WTC11 (cell line): Measurements from ENCODE around the gene HLA-DPB1. TPM values are rescaled to one million over a fixed set of nuclear protein-coding genes. Genes with fewer than 3 reads are reported as not detected.

Source experiments
- ATAC-seq: fragments of 200-7000 bp; cut with Tn5 transposase; 2 replicates; pipeline ENCODE4 v1.10.0; 2021; ENCODE audit warnings: mild to moderate bottlenecking, moderate library complexity
- CTCF ChIA-PET: fragments of 300-600 bp; sonication (Branson Sonifier 250); formaldehyde crosslinking; loops from one replicate; lab custom pipeline; 2021; ENCODE audit warnings: antibody characterized with exemption; lab: Charles Lee
- POLR2A ChIA-PET: fragments of 350-600 bp; sonication (Branson Sonifier 250); formaldehyde crosslinking; loops from one replicate; lab custom pipeline; 2021; ENCODE audit warnings: antibody characterized with exemption; lab: Charles Lee
- DNase-seq: peaks from one replicate; pipeline ENCODE4 v3.0.0; 2021; ENCODE audit warnings: low spot score
- H3K27ac Mint-ChIP-seq: 2 replicates; pipeline ENCODE4 v1.8.0; 2021; ENCODE audit warnings: mixed read lengths
- H3K27me3 Mint-ChIP-seq: 2 replicates; pipeline ENCODE4 v1.8.0; 2021; ENCODE audit warnings: low read depth, mild to moderate bottlenecking, moderate library complexity, mixed read lengths
- H3K36me3 Mint-ChIP-seq: 2 replicates; pipeline ENCODE4 v1.8.0; 2021; ENCODE audit warnings: mixed read lengths
- H3K4me1 Mint-ChIP-seq: 2 replicates; pipeline ENCODE4 v1.8.0; 2022; ENCODE audit warnings: mixed read lengths
- H3K4me3 Mint-ChIP-seq: 2 replicates; pipeline ENCODE4 v1.8.0; 2021; ENCODE audit warnings: mild to moderate bottlenecking, moderate library complexity, mixed read lengths
- H3K9me3 Mint-ChIP-seq: 2 replicates; pipeline ENCODE4 v1.8.0; 2021; ENCODE audit warnings: mixed read lengths
- E2F1 ChIP-seq: sonication (generic); formaldehyde crosslinking; IDR thresholded peaks from 2 replicates; pipeline ENCODE4 v1.8.0; 2022; ENCODE audit warnings: mild to moderate bottlenecking, missing genetic modification reagents
- E2F5 ChIP-seq: sonication (generic); formaldehyde crosslinking; IDR thresholded peaks from 2 replicates; pipeline ENCODE4 v1.8.1; 2022; ENCODE audit warnings: mild to moderate bottlenecking, moderate library complexity, missing genetic modification reagents
- JAZF1 ChIP-seq: fragments of 250-450 bp; sonication (Bioruptor Pico); IDR thresholded peaks from 2 replicates; pipeline ENCODE4 v1.9.0; 2021; ENCODE audit warnings: moderate library complexity, mild to moderate bottlenecking, inconsistent platforms
- MYBL2 ChIP-seq: sonication (generic); formaldehyde crosslinking; IDR thresholded peaks from 2 replicates; pipeline ENCODE4 v1.8.1; 2023; ENCODE audit warnings: mild to moderate bottlenecking, moderate library complexity, missing genetic modification reagents
- NFE2L1 ChIP-seq: sonication (generic); formaldehyde crosslinking; IDR thresholded peaks from 2 replicates; pipeline ENCODE4 v1.8.1; 2023; ENCODE audit warnings: missing genetic modification reagents
- RELA ChIP-seq: sonication (generic); formaldehyde crosslinking; IDR thresholded peaks from 2 replicates; pipeline ENCODE4 v1.8.1; 2022; ENCODE audit warnings: missing genetic modification reagents, mild to moderate bottlenecking, borderline replicate concordance
- SMAD3 ChIP-seq: sonication (generic); formaldehyde crosslinking; IDR thresholded peaks from 2 replicates; pipeline ENCODE4 v1.8.0; 2022; ENCODE audit warnings: missing genetic modification reagents, mild to moderate bottlenecking, borderline replicate concordance
- TEAD1 ChIP-seq: sonication (generic); formaldehyde crosslinking; IDR thresholded peaks from 2 replicates; pipeline ENCODE4 v1.8.0; 2022; ENCODE audit warnings: mild to moderate bottlenecking, missing genetic modification reagents
- USF1 ChIP-seq: sonication (generic); formaldehyde crosslinking; IDR thresholded peaks from 2 replicates; pipeline ENCODE4 v1.8.0; 2022; ENCODE audit warnings: mild to moderate bottlenecking, missing genetic modification reagents
- ZNF317 ChIP-seq: sonication (generic); formaldehyde crosslinking; IDR thresholded peaks from 2 replicates; pipeline ENCODE4 v1.8.1; 2023; ENCODE audit warnings: low read depth, mild to moderate bottlenecking, moderate library complexity, missing genetic modification reagents, borderline replicate concordance
- ZNF425 ChIP-seq: fragments of 250-450 bp; sonication (Bioruptor Pico); conservative IDR thresholded peaks from 2 replicates; pipeline ENCODE4 v1.9.0; 2021; ENCODE audit warnings: mild to moderate bottlenecking
- ZSCAN18 ChIP-seq: fragments of 250-450 bp; sonication (Bioruptor Pico); IDR thresholded peaks from 2 replicates; pipeline ENCODE4 v2.1.2; 2022; ENCODE audit warnings: mild to moderate bottlenecking, moderate library complexity
- total RNA-seq: library from RNA; stranded (reverse); gene quantifications from 3 replicates; pipeline ENCODE4 v1.2.3, GENCODE V29; 2021
- TF ChIP-seq, protein P1 (sequence below): fragments of 250-450 bp; sonication (Bioruptor Pico); IDR thresholded peaks from 2 replicates; pipeline ENCODE4 v1.9.0; 2021; ENCODE audit warnings: mild to moderate bottlenecking
- TF ChIP-seq, protein P2 (sequence below): sonication (generic); formaldehyde crosslinking; IDR thresholded peaks from 2 replicates; pipeline ENCODE4 v1.8.1; 2023; ENCODE audit warnings: mild to moderate bottlenecking, missing genetic modification reagents, moderate library complexity
- TF ChIP-seq, protein P3 (sequence below): sonication (generic); formaldehyde crosslinking; conservative IDR thresholded peaks from 2 replicates; pipeline ENCODE4 v1.8.1; 2022; ENCODE audit warnings: mild to moderate bottlenecking, missing genetic modification reagents
- TF ChIP-seq, protein P4 (sequence below): fragments of 250-450 bp; sonication (Bioruptor Pico); IDR thresholded peaks from 2 replicates; pipeline ENCODE4 v1.9.0; 2021; ENCODE audit warnings: mild to moderate bottlenecking, borderline replicate concordance

HLA-DPB1 gene
- total RNA-seq, 1 experiment from 2014 or later = 18.0 TPM

DNA sequence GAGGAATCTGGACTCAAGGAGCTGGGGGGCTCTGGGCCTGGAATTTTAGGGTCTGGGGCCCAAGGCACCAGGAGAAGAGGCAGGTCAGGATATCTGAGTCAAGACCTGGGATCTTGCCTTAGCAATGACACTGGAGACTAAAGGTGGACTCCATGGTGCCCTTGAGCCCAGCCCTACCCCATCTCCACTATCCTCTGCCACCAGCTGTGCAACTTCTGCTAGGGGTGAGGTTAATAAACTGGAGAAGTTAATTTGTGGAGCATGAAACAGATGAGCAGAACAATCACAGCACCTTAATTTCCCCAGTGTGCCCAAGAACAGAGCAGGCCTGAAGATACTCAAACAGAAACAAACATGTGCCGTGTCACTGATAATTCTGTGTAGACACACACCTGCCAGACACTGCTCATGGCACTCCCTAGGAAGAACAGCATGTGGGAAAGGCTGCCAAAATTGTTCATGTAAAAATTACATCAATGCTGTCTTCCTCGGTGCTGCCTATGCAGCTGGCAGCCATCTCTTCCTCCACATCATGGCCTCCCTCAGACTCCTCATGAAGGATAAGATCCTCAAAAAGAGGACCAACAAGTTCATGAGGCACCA lies 3.2 kb downstream of the HLA-DPB1 start:
- ChIA-PET CTCF (interaction anchor here (1.2 to 5.9 kb wide), 5 partner anchors 30 to 83 kb away, joined by 5 to 68 read pairs (median 11); no protein-coding TSS in a partner anchor), POLR2A (no interaction called here)
- Mint-ChIP-seq H3K9me3 (no peaks in the 10 kb centered on the region), H3K4me1 (peaks cover 28% of the 10 kb centered on the region), H3K27ac (no peak overlapping the region), H3K4me3 (peak overlapping the region; percentile 94; the same call in 1 of the 2 replicates), H3K36me3 (no peaks in the 10 kb centered on the region), H3K27me3 (peaks cover 20% of the 10 kb centered on the region)
- DNase-seq = no peak
- ATAC-seq = no peak
- TF ChIP-seq, protein P1, sequence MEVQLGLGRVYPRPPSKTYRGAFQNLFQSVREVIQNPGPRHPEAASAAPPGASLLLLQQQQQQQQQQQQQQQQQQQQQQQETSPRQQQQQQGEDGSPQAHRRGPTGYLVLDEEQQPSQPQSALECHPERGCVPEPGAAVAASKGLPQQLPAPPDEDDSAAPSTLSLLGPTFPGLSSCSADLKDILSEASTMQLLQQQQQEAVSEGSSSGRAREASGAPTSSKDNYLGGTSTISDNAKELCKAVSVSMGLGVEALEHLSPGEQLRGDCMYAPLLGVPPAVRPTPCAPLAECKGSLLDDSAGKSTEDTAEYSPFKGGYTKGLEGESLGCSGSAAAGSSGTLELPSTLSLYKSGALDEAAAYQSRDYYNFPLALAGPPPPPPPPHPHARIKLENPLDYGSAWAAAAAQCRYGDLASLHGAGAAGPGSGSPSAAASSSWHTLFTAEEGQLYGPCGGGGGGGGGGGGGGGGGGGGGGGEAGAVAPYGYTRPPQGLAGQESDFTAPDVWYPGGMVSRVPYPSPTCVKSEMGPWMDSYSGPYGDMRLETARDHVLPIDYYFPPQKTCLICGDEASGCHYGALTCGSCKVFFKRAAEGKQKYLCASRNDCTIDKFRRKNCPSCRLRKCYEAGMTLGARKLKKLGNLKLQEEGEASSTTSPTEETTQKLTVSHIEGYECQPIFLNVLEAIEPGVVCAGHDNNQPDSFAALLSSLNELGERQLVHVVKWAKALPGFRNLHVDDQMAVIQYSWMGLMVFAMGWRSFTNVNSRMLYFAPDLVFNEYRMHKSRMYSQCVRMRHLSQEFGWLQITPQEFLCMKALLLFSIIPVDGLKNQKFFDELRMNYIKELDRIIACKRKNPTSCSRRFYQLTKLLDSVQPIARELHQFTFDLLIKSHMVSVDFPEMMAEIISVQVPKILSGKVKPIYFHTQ = no peak
- TF ChIP-seq RELA = no peak
- TF ChIP-seq, protein P2, sequence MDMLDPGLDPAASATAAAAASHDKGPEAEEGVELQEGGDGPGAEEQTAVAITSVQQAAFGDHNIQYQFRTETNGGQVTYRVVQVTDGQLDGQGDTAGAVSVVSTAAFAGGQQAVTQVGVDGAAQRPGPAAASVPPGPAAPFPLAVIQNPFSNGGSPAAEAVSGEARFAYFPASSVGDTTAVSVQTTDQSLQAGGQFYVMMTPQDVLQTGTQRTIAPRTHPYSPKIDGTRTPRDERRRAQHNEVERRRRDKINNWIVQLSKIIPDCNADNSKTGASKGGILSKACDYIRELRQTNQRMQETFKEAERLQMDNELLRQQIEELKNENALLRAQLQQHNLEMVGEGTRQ (CRISPR knock-in tag) = no peak
- no peak for TF ChIP-seq USF1 (CRISPR knock-in tag)
- TF ChIP-seq, protein P3, sequence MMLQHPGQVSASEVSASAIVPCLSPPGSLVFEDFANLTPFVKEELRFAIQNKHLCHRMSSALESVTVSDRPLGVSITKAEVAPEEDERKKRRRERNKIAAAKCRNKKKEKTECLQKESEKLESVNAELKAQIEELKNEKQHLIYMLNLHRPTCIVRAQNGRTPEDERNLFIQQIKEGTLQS (CRISPR knock-in tag) = no peak
- TF ChIP-seq MYBL2 (CRISPR knock-in tag) = no peak
- no peak for TF ChIP-seq NFE2L1 (CRISPR knock-in tag)
- no peak for TF ChIP-seq JAZF1 (CRISPR knock-in tag)

DNA sequence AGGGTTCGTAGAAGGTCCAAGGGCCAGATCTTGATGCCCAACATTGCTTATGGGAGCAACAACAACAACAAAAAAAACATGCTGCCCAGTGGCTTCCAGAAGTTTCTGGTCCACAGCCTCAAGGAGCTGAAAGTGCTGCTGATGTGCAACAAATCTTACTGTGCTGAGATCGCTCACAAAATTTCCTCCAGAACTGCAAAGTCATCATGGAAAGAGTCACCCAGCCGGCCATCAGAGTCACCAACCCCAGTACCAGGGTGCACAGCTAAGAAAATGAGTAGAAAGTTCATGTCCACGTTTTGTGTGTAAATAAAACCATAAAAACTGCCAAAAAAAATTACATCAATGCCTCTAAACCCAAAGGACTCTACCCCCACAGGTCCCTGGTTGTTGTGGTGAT lies 3.8 kb downstream of the HLA-DPB1 start:
- ChIA-PET CTCF (interaction anchor here (0.5 to 5.9 kb wide), 29 partner anchors 9 to 241 kb away, joined by 3 to 68 read pairs (median 6); partner anchors contain the start of genes HLA-DMA, HLA-DOA and TAP2), POLR2A (interaction anchor here (0.6 to 2.6 kb wide), 7 partner anchors 37 to 155 kb away, joined by 3 to 16 read pairs (median 3); no protein-coding TSS in a partner anchor)
- ATAC-seq = no peak
- Mint-ChIP-seq H3K27ac (no peak overlapping the region), H3K36me3 (peaks cover 4% of the 10 kb centered on the region; the same call in 1 of the 2 replicates), H3K9me3 (no peaks in the 10 kb centered on the region), H3K4me1 (peaks cover 28% of the 10 kb centered on the region), H3K27me3 (peaks cover 20% of the 10 kb centered on the region), H3K4me3 (peak overlapping the region; percentile 94)
- TF ChIP-seq, protein P4, sequence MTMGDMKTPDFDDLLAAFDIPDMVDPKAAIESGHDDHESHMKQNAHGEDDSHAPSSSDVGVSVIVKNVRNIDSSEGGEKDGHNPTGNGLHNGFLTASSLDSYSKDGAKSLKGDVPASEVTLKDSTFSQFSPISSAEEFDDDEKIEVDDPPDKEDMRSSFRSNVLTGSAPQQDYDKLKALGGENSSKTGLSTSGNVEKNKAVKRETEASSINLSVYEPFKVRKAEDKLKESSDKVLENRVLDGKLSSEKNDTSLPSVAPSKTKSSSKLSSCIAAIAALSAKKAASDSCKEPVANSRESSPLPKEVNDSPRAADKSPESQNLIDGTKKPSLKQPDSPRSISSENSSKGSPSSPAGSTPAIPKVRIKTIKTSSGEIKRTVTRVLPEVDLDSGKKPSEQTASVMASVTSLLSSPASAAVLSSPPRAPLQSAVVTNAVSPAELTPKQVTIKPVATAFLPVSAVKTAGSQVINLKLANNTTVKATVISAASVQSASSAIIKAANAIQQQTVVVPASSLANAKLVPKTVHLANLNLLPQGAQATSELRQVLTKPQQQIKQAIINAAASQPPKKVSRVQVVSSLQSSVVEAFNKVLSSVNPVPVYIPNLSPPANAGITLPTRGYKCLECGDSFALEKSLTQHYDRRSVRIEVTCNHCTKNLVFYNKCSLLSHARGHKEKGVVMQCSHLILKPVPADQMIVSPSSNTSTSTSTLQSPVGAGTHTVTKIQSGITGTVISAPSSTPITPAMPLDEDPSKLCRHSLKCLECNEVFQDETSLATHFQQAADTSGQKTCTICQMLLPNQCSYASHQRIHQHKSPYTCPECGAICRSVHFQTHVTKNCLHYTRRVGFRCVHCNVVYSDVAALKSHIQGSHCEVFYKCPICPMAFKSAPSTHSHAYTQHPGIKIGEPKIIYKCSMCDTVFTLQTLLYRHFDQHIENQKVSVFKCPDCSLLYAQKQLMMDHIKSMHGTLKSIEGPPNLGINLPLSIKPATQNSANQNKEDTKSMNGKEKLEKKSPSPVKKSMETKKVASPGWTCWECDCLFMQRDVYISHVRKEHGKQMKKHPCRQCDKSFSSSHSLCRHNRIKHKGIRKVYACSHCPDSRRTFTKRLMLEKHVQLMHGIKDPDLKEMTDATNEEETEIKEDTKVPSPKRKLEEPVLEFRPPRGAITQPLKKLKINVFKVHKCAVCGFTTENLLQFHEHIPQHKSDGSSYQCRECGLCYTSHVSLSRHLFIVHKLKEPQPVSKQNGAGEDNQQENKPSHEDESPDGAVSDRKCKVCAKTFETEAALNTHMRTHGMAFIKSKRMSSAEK (CRISPR knock-in tag) = no peak
- TF ChIP-seq E2F5 (CRISPR knock-in tag) (no peak), SMAD3 (CRISPR knock-in tag) (no peak), JAZF1 (CRISPR knock-in tag) (no peak), ZSCAN18 (no peak), TEAD1 (CRISPR knock-in tag) (no peak), ZNF425 (CRISPR knock-in tag) (no peak), E2F1 (CRISPR knock-in tag) (no peak), ZNF317 (no peak)
- no peak for DNase-seq
